CD4-positive, alpha-beta T cell treated with Interleukin-6 for 4 hours (primary cell): ENCODE results near the gene CYB5A.

ENCODE experiments used
- DNase-seq: peaks from one replicate; pipeline ENCODE4 v3.0.0-alpha.2; 2020; ENCODE audit warnings: mixed read lengths

Gene CYB5A

DNA sequence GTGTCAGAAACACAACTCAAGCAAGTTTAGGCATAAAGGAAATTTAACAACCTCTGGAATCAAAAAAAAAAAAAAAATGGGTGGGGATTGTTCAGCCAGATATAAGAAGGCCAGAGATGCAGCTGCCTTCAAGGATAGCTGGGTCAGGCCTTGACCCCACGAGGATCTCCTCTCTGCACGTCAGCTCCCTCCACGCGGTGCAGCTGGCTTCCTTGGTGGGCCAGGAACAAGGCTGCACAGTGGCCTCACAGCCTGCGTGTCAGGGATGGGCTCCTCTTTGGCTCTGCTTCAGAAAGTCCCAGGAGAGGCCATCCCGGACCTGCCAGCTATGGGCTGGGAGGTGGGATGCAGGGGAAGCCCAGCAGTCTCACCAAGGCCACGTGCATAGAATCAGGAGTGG lies 88.0 kb downstream of the CYB5A start:
- DNase-seq: no peak
